ENCODE measurements around the gene AGXT2.

AGXT2 gene, protein sequence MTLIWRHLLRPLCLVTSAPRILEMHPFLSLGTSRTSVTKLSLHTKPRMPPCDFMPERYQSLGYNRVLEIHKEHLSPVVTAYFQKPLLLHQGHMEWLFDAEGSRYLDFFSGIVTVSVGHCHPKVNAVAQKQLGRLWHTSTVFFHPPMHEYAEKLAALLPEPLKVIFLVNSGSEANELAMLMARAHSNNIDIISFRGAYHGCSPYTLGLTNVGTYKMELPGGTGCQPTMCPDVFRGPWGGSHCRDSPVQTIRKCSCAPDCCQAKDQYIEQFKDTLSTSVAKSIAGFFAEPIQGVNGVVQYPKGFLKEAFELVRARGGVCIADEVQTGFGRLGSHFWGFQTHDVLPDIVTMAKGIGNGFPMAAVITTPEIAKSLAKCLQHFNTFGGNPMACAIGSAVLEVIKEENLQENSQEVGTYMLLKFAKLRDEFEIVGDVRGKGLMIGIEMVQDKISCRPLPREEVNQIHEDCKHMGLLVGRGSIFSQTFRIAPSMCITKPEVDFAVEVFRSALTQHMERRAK

DNA sequence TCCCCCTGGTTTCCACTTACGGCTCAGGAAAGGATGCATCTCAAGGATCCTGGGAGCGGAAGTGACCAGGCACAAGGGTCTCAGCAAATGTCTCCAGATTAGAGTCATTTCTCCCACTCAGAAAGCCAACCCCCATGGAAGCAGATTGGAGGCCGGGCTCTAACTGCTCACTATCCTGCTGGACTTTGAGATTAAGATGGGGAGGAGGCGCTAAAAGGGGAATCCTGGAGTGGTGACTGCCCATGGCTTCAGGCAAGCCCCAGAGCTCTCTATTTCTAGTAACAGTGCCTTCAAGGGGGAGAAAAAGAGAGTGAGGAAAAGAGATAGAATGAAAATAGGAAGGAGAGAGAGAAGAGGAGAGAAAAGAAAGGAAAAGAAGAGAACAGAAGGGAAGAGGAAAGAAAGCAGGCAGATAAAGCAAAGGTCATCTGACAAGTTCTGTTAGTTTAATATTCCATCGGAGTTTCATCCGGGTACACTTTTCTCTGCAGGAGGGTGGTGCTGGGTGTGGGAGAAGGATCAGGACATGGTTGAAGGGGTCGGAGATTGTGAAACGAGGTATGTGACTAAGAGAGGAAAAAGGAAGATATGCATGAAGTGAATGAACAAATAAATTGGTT lies at the start of gene AGXT2:
Gene AGXT2, minus strand, starts transcription at position 165 of the 620 bp plus-strand sequence. Its CDS starts 57 bp downstream, at position 108.
- DNase-seq, result no peak

- DNase-seq, result no peak
Measured at GRCh38 chr5:35096932-35097331, 49.2 kb upstream of the AGXT2 start.

GRCh38 chr5:35096216-35096615 lies 48.5 kb upstream of the AGXT2 start:
- DNase-seq, result no peak

DNA sequence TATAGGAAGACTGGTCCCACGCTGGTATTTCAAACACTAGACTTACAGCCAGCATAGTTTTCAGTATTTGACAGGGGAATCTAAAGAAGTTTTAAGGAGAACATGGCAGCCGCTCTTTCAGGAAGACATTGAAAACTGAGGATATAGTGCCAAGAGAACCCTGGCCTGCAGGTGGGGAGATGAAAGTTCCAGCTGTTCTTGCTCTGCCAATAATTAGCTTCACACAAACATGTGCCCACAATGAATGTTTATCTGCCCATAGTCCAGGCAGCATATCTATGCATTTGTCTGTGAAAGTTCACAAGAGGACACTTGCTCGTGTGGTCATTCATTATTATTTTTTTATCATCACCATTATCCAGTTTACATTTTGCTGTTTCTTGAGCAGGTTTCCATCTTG lies 47.6 kb upstream of the AGXT2 start:
- DNase-seq, result no peak

GRCh38 chr5:35094948-35095347 lies 47.2 kb upstream of the AGXT2 start:
- DNase-seq, result no peak

GRCh38 chr5:35092703-35093102 lies 45.0 kb upstream of the AGXT2 start:
- no peak for DNase-seq

- DNase-seq, result no peak
Measured at GRCh38 chr5:35091704-35092103, 44.0 kb upstream of the AGXT2 start.

DNA sequence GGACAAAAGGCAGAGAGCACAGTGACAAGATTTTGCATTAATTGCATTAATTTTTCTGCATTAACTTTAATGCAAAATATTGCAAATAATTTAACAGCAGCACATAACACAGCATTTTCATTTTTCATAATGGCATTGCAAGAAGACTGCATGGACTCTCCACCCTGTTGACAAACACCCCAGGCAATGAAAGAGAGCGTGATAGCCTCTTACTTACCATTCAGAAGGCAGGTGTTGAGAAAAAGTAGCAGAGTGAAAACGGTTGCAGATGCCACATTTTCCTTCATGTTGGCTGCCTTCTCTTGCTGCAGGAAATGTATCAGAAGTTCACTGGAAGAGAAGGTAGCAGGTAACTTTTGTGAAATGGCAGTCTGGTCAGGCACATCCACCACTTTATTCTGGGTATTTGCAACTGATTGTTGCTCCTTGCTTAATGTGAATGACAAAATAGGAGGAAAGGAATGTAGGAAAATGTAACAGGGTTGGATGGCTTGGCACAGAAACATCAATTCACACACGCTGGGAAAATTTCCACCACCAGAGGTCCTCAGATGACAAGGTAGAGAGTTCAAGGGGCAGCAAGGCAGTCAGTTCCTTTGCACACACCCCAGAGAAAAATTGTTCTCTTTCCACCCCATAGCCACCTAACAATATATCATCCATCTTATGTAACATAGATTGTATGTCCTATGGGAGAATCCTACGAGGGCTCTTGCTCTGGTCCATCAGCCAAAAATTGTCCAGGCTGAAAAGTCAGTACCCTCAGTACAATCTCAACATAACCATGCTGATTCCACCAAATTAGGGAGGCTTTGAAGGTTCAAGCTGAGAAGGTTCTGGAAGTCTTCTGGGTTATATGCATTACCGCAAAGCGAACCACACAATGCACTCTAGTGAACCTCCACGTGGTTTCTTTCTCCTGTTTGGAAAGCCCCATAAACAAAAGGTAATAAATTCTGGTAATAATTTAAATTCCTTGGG lies 41.9 kb upstream of the AGXT2 start:
- peak; percentile 1 to 6 for DNase-seq

- no peak for DNase-seq
Measured at GRCh38 chr5:35087991-35088390, 40.2 kb upstream of the AGXT2 start.

GRCh38 chr5:35083150-35083549 lies 35.4 kb upstream of the AGXT2 start:
- DNase-seq, result no peak

DNA sequence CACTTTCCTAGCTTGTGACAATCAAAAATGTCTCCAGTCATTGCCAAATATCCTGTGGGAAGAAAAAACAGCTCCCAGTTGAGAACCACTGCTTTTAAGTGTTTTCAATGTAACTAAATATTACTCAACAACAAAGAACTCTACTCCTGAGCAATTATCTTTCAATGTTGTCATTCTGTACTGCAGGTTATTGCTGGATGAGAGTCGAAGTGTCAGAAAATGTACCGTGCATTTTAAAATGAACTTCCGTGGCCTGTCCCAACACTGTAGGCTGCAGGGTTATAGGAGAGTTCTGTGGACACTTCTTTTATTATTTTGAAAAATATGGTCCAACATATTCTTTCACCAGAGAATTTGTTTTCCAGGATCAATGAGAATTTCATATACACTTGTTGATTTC lies 34.8 kb upstream of the AGXT2 start:
- DNase-seq, result no peak

GRCh38 chr5:35081134-35081533 lies 33.4 kb upstream of the AGXT2 start:
- DNase-seq, result no peak

- no peak for DNase-seq
Measured at GRCh38 chr5:35073160-35073559, 25.4 kb upstream of the AGXT2 start.

DNA sequence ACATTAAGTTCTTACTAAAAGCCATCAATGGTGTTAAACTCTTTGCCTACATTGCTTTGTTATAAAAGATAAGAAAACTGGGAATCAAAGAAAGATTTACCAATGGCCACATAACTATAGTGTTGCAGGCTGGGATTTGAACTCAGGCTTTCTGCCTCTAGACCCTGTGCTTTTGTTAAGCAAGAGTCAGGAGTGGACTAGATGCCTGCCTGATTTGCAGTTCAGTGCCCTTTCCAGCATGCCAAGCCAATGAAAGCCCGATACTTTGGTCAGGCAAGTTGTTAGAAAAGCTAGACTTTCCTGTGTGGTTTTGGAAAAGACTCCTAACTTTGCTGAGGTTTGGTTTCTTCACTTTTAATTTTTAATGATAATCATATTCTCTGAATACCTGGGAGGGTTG lies 21.4 kb upstream of the AGXT2 start:
- DNase-seq, result no peak

DNA sequence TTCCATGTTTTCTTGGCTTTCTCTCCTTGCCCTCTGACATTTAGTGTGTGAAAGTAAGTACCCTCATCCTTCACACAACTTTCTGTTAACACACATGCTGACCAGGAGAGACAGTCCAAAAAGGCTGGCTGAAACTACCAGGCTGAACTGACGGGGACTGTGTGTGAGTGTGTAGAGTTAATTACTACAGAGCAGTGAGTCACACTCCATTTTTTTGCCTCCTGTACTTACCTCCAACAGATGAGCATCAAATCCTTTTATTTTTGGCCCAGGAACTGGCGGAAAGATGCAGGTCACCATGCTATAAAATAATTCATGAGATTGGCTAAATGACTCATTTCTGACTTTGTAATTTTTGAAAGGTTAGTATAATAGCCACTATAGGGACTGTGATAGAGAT lies 20.2 kb upstream of the AGXT2 start:
- DNase-seq, result no peak

GRCh38 chr5:35066260-35066795 lies 18.6 kb upstream of the AGXT2 start:
- no peak for DNase-seq

- no peak for DNase-seq
Measured at GRCh38 chr5:35063414-35063813, 15.7 kb upstream of the AGXT2 start.

- DNase-seq, result no peak
Measured at GRCh38 chr5:35061211-35061770, 13.5 kb upstream of the AGXT2 start.

- DNase-seq, result no peak
Measured at GRCh38 chr5:35060236-35060635, 12.5 kb upstream of the AGXT2 start.

GRCh38 chr5:35059251-35059650 lies 11.5 kb upstream of the AGXT2 start:
- DNase-seq, result no peak

GRCh38 chr5:35058374-35058788 lies 10.6 kb upstream of the AGXT2 start:
- DNase-seq, result no peak

GRCh38 chr5:35056686-35057085 lies 8.9 kb upstream of the AGXT2 start:
- DNase-seq, result no peak
